ENCODE measurements around the gene KCNB1.

KCNB1 gene

DNA sequence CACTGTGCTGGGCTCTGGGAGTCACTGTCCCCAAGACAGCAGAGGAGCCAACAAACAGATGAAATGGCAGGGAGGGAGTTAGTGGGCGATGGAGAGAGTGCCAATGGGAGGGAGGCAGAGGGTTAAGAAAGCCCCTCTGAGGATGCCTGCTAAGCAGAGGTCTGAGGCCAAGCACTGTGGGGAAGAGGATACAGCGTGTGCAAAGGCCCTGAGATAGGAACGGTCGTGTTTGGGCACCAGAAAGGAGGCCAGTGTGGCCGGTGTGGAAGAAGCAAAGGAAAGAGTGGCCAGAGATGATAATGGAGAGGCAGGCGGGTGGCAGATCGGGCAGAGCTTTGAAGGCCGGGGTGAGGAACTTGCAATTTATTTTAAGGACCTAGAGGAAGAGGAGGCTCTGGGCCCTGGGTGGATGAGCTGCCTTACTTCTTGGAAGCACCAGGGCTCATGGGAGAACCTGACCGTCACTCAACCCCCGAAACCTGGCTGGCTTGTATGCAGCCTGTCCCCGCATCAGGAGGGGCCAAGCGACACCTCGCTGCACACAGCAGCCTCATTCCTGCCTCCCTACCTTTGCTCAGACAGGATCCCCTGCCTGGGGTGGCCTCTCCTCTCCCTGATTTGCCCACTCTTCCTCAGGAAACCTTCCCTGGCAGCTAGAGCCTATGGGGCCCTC lies 73.0 kb downstream of the KCNB1 start:
- DNase-seq (ENCODE audit: low read depth): no peak

DNA sequence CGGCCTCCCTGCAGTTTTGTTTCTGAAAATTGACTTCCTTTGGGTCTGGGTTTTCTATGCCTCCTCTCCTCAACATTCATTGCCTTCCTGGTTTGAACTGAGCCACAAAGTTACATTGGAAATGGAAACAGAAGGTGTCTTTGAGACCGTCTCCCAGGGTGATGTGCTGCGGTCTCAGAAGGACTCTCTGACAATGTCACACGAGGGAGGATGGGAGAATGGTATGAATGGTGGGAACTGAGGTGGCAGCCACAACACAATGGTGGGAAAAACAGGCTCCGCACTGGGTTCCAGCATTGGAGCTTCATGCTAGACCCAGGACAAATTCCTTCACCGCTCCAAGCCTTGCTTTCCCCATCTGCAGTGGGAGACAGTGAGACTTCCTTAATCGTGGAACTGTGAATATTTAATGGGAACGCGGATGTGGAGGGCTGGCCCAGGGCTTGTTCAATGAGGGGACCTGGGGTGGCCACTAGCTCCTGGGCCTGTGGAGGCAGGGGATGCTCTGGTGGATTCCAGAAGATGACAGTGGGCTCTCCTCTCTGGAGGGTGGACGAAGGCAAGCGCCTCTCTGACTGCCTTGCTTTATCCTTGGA lies 73.9 kb downstream of the KCNB1 start:
- DNase-seq (ENCODE audit: low read depth): no peak

DNA sequence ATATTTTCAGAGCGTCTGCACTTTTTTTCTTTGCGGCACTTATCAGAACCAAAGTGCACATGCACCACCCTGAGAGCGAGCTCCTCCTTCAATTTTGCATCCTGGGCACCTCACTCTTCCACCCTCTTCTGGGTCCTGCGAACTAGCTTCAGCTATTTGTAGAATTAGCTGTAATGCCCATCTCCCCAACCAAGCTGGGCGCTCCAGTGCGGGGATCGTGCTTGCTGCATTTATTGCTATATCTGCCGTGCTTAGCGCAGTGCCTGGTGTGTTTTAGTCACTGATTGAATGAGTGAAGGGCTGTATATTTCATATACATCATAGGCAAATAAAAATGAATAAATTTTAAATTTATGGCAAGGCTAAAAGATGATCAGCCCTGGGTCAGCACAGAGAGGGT lies 75.8 kb downstream of the KCNB1 start:
- no peak for DNase-seq (ENCODE audit: low read depth)

DNA sequence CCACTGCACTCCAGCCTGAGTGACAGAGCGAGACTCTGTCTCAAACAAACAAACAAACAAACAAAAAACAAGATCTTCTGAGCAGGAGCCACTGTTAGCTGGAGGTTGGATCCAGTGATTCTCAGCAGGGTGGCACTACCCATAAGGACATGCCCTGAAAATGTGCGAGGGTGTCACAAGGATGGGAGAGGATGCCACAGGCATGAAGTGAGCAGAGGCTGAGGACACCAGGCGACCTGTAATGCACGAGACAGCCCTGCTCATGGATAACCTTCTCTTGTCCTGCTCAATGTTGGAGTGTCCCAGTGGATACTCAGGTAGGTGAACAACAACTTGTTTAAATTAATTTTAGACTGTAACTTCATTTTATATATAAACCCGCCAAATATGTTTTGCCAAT lies 76.8 kb downstream of the KCNB1 start:
- no peak for DNase-seq (ENCODE audit: low read depth)

DNA sequence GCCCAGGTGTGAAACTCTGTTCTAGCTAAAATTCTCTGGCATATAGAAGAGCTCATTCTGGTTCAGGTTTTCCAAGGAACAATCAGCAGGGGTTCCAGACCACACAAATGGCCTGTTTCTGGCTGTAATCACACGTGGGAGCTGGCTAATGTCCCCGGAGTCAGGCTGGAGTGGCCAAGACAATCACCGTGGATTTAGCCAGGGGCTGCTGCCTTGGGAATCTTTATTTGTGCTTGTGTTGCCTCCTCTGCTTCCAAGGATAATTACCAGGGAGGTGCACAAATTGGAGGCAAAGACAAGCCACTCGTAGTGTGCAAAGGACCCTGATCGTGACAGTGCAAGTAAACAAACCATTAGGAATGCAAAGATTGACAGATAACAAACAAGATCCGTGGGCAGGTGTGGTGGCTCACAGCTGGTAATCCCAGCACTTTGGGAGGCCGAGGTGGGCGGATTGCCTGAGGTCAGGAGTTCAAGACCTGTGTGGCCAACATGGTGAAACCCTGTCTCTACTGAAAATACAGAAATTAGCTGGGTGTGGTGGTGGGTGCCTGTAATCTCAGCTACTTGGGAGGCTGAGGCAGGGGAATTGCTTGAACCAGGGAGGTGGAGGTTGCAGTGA lies 77.3 kb downstream of the KCNB1 start:
- no peak for DNase-seq (ENCODE audit: low read depth)

DNA sequence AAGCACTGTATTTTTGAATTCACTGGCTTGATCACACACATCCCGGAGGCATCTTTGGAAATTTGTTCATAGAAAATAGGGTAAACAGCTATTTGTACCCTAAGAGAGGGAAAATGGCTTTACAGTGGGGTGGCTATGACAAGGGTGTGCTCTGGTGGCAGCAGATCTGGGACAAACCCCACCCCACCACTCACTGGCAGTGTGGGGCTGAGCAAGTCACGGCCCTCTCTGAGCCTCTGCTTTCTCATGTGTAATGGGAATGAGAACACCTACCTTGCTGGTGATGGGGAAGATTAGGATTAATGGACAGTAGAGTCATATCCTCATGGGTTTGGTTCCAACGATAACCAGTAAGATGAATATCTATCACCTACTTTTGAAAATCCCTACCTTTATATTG lies 78.0 kb downstream of the KCNB1 start:
- no peak for DNase-seq (ENCODE audit: low read depth)

DNA sequence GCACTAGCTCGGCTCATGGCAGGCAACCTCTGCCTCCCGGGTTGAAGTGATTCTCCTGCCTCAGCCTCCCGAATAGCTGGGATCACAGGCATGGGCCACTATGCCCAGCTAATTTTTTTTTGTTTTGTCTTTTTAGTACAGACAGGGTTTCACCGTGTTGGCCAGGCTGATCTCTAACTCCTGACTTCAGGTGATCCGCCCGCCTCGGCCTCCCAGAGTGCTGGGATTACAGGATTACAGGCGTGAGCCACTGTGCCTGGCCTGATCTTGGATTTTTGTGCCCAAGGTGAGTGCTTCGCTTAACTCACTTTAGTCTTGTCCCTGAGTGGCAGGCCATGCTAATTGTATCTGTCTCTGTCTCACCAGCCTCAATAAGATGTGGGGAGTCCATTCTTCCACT lies 78.6 kb downstream of the KCNB1 start:
- no peak for DNase-seq (ENCODE audit: low read depth)

DNA sequence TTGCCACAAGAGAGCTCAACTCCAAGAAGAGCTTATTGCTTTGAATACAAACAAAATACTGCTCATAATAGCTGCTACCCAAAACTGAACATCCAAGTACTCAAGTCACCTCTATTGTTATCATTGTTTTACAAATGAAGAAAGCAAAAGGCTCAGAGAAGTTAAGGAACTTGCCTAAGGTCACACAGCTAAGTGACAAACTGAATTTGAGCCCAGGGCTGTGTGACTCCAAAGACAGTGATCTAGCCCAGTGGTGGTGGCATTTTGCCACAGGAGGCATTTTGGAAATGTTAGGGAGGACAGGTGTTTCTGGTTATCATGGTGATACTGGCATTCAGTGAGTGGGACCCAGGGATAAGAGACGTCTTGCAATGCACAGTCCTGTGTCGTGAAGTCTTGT lies 79.5 kb downstream of the KCNB1 start:
- no peak for DNase-seq (ENCODE audit: low read depth)

DNA sequence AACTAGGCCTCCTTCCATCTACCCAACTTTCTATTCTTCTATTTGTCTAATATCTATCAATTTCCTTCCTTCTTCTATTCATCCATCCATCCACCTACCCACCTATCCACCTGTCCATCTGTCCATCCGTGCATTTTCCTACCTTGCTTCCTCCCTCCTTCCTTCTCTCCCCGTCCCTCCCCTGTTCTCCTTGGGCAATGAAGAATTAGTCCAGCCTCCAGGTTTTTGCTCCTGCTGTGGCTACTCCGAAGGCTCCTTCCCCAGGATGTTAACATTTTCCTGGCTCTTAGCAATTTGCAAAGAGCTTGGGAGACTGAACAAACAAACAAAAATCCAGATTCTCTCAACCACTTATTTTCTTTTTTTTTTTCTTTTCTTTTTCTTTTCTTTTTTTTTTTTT lies 81.6 kb downstream of the KCNB1 start:
- DNase-seq (ENCODE audit: low read depth): no peak

DNA sequence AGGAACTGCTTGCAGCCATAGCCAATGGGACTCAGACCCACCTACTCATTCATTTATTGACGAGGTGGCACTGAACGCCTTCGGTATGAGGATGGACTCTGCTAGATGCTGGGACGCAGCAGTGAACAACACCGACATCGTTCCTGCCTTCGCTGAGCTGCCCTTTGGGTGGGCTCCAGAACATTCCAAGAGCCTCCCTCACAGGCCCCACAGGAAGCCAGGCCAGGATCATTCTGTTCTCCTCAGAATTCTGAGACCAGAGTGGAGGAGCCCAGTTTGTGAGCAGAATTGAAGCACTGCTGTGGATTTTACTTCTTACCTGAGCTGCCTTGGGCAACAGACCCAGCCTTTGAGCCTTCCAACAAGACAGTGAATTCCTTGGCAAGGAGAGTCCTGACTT lies 82.1 kb downstream of the KCNB1 start:
- DNase-seq (ENCODE audit: low read depth): no peak

DNA sequence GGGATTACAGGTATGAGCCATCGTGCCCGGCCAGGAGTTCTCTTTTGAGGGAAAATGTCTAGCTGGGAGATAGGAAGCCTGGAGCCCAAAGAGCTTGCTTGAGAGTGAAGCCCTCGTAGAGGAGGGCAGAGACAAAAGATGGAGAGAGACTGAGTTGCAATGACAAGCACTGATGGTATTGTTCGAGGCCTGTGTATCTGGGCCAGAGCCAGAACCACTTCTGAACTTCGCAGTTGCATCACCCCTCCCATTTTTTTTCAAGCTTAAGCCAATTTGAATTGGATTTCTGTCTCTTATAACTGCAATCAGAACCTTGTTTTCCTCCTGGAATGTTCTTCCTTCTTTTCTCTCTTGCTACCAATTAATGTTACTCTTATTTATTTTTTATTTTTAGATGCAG lies 83.1 kb downstream of the KCNB1 start:
- no peak for DNase-seq (ENCODE audit: low read depth)

DNA sequence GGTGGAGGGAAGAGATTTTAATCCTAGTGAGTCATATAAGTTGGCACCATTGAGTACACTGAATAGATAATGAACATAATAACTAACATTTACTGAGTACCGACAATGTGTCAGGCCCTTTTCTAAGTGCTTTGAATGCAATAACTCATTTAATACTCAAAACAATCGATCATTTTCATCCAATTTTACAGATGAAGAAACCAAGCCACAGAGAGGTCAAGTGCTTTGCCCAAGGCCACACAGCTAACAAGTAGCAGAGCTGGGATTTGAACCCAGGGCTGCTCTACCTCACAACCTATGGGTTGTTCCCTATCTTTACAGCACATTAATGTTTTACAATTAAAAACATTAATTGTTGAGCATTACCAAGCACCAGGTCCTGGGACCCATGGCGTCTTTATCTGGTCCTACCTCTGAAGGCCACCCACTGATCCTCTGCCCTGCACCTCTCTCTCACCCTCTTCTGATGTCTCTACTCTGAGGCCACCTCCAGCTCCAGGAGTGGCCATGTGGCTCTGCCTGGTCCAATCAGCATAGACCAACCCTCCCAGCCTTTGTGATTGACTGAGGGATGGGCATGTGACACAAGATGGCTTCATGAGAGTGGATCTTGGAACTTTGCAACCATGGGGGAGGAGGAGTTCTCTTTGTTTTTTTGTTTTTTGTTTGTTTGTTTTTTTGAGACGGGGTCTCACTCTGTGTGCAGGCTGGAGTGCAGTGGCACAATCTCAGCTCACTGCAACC lies 83.9 kb downstream of the KCNB1 start:
- no peak for DNase-seq (ENCODE audit: low read depth)

DNA sequence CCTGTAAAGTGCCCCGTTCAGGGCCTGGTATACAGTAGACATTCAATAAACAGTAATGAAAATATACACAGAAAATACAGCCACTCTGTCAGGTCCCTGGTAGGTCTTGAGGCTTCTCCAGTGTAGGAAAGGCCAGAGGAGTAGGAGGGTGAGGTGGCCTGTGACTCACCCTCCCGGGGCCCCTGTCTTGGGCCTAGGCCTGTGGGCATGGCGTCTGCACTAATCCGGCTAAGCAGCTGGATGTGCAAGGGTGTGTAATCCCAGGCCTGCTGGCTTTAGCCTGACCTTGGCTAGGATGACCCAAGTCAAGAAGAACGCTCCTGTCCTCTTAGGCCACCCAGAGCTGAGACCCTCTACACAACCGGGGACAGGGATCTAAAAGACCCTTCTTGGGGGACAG lies 84.9 kb downstream of the KCNB1 start:
- no peak for DNase-seq (ENCODE audit: low read depth)

DNA sequence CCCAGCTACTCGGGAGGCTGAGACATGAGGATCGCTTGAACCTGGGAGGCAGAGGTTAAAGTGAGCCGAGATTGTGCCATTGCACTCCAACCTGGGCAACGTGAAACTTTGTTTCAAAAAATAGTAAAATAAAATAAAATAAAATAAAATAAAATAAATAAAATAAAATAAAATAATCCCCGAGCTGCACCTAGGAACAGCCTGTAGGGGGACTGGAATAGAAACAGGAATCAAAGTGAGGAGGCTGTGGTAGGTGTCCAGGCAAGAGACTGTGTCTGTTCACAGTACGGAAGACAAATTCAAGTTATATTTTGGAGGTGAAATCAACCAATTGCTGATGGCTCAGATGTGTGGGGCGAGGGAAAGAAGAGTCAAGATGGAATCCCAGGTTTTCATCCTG lies 86.2 kb downstream of the KCNB1 start:
- DNase-seq (ENCODE audit: low read depth): no peak

DNA sequence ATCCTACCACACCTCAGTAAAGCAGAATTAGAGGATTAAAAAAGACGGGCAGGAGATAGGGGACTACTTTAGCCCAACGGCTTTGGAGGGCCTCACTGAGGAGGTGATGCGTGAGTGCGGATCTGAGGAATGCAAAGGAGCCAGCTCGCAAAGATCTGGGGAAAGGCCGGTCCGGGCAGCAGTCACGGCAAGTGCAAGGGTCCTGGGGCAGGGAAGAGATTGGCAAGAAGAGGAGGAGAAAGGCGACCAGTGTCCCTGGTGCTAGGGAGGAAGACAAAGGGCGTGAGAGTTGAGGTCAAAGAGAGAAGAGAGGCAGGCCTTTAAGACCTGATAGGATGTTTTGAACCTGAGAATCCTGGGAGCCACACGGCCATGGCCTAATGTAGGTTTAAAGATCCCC lies 86.8 kb downstream of the KCNB1 start:
- no peak for DNase-seq (ENCODE audit: low read depth)

DNA sequence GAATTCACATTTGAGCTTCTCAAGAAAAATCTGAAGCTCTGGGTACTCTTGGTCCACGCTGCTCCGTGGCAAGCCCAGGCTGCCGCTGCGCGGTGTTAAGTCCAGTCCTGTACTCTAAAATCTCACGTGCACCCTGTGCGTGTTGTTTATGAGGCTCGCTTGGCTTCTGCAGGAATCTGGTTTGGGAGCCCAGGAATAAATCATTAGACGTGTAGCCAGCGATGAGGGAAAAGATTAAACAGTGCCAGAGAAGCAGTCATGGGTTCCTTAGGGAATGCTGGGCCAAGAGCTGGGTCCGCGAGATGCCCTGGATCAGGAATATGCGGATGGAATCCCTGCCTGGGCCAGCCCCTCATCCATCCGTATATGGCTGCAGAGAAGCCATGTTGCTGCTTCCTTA lies 87.3 kb downstream of the KCNB1 start:
- DNase-seq (ENCODE audit: low read depth): no peak

DNA sequence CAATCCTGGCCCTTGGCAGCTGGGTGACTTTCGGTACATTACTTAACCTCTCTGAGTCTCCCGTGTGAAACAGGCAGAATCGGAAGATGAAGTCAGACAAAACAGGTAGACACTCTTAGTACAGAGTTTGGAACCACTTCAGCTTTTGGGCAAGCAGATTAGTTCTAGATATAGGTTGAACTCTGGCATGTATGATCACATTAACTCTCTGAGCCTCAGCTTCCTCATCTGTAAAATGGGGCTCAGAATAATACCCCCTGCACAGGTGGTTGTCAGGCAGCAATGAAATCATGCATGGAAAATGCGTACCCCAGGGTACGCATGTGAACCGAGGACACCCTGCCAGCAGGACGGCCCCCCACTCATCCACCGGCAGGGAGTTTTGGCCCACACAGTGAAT lies 87.7 kb downstream of the KCNB1 start:
- DNase-seq (ENCODE audit: low read depth): no peak

DNA sequence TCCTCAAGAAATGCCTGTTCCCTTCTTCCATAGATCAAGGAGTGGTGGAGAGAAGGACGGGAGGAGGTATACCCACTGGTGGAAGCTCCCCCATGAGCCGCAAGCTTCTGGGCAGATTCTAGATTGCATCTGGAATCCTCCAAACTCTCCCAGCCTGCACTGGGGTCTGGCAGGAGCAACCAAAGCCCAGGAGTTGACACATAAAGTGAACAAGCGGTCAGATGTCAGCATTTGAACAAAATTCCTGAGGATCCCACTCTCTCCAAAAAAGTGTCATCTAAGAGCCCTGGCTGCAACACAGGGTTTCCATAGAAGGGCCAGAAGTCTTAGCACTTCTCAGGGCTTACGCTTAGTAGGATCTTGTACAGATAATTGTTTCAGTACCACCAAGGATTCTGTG lies 88.2 kb downstream of the KCNB1 start:
- DNase-seq (ENCODE audit: low read depth): no peak

DNA sequence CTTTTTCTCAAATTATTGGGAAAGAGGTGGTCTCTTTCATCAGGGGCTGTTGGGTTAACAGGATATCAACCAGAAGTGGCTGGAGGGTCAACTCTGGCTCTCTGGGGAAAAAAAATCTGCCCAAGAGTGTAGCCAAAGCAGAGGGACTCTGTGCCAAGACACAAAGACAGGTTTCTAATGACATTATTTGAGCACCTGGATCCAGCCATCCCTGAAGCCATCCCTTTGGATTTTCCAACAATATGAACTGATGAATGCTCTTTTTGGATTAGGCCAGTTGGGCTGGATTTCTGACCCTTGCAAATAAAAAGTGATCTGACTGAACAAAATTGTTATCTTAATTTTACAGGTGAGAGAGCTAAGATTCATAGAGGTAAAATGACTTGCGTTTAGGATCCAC lies 88.7 kb downstream of the KCNB1 start:
- no peak for DNase-seq (ENCODE audit: low read depth)

DNA sequence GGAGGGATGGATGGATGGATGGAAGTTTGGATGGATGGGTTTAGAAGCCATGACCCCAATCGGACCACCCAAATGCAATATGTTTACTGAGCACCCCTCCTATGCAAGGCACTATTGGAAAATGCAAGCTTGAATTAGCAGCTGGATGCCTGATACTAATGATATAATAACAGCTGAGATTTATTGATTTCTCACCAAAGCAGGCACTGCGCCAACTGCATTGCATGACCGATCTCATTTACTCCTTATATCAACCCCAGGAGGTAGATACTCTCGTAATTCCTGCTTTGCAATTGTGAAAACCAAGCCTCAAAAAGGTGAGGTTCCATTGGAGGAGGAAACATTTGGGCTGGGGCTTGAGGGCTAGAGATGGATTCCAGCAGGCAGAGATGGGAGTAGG lies 89.7 kb downstream of the KCNB1 start:
- DNase-seq (ENCODE audit: low read depth): no peak

DNA sequence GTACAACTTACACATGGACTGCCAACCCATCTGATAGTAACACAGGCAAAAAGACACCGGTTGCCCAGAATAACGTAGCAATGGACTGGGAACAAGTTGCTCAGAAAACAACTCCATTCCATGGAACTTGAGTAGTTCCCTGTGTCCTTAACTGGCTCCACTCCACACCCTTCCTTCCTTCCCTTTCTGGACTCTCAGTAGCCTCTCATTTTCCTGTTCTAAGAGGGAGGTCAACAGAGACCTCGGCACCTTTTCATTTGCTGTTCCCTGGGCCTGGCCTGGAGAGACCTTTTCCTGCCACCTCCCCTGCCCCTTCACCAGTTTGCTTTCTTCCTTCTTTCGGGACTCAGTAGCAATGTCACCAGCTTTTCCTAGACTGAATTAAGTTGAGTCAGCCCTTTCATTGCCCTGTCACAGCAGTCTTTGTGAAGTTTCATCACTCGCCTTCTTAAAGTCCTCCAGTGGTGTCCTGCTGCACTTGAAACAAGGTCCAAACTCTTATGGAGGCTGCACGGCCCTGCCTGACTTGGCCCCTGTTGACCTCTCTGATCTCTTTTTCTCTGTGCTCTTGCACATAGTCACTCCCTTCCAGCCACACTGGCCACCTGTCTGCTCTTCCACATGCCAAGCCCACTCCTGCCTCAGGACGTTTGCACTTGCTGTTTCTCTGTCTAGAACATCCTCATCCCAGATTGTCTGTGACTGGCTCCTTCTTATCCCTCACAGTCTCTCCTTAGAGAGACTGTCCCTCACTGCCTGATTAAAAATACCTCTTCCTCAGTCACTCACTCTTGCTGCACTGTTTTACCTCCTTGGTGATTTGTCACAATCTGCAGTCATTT lies 90.8 kb downstream of the KCNB1 start:
- DNase-seq (ENCODE audit: low read depth): no peak

DNA sequence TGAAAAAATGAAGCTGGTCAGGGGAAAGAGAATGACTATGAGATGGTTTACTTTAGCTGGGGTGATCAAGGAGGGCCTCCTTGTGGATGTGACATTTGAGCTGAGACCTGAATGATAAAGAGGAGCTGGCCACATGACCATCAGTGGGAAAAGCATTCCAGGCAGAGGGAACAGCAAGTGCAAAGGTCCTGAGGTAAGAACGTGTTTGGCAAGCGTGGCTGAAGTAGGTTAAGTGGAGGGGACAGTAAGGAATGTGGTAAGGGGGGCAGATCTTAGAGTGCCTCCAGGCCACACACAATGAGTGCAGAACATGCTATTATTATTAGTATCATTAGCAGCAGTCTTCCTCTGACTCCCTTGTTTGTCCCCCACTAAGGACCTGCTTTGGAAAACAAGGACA lies 92.6 kb downstream of the KCNB1 start:
- DNase-seq (ENCODE audit: low read depth): no peak

All from activated T-helper 9 cell treated with anti-CD3 and anti-CD28 coated beads, Interleukin-2, amount 50 U/mL, for 16 hours (primary cell).